HFFc6 (cell line): Measurements from ENCODE around the gene PRPF40B. TPM values are rescaled to one million over a fixed set of nuclear protein-coding genes. Genes with fewer than 3 reads are reported as not detected.

Source experiments
- DNase-seq: peaks from one replicate; pipeline ENCODE4 v3.0.0-alpha.2; 2018
- H3K27ac Mint-ChIP-seq: 2 replicates; pipeline ENCODE4 v1.8.0; 2020; ENCODE audit warnings: mild to moderate bottlenecking, mixed read lengths
- H3K27me3 Mint-ChIP-seq: 2 replicates; pipeline ENCODE4 v1.8.0; 2021; ENCODE audit warnings: mild to moderate bottlenecking, moderate library complexity, mixed read lengths; ENCODE audit not compliant: insufficient read depth
- H3K36me3 Mint-ChIP-seq: 2 replicates; pipeline ENCODE4 v1.8.0; 2021; ENCODE audit warnings: low read depth, mixed read lengths
- H3K4me1 Mint-ChIP-seq: 2 replicates; pipeline ENCODE4 v1.8.0; 2020; ENCODE audit warnings: low read depth, mixed read lengths
- H3K4me3 Mint-ChIP-seq: 2 replicates; pipeline ENCODE4 v1.8.0; 2020; ENCODE audit warnings: mild to moderate bottlenecking, moderate library complexity, mixed read lengths
- H3K9me3 Mint-ChIP-seq: 2 replicates; pipeline ENCODE4 v1.8.0; 2020; ENCODE audit warnings: mild to moderate bottlenecking, mixed read lengths
- total RNA-seq, 6 experiments: library from RNA; stranded (reverse); fragmentation: NEBNext Ultra II Directional; extraction: Animal tissue kit (Norgen Biotek cat#: 25700); gene quantifications; 2 replicates in 1 of 6; 3 replicates in 5 of 6; pipeline ENCODE4 v1.2.3, GENCODE V29; 2021
- TF ChIP-seq, protein P1 (sequence below): fragments of 200-600 bp; sonication (generic); IDR thresholded peaks from 2 replicates; pipeline ENCODE4 v1.5.0; 2021; ENCODE audit warnings: antibody characterized with exemption, mild to moderate bottlenecking

PRPF40B gene
- total RNA-seq, 6 experiments from 2014 or later, result 10.3 to 11.9 (median 11.2) TPM

DNA sequence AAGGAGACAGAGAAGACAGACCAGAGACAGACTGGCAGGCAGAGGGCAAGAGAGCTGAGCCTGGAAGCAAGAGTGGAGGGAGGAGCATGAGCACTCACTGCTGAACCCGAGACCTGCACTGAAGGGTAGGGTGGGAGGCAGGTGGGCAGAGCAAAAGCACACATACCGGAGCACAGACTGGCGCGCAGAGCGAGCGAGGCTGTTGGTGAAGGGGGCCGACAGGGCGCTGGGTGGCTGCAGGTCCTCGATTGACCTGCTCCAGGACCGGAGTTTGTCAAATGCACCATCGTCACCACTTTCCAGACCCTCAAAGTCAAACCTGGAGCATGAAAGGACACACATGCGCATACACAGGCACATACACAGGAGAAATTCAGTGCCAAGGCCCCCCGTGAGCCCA, 34.9 kb downstream of the PRPF40B start:
- H3K27ac Mint-ChIP-seq, result no peak overlapping the region
- peaks cover 3% of the 10 kb centered on the region; the same call in 1 of the 2 replicates for H3K27me3 Mint-ChIP-seq
- no peak for DNase-seq
- TF ChIP-seq, protein P1, sequence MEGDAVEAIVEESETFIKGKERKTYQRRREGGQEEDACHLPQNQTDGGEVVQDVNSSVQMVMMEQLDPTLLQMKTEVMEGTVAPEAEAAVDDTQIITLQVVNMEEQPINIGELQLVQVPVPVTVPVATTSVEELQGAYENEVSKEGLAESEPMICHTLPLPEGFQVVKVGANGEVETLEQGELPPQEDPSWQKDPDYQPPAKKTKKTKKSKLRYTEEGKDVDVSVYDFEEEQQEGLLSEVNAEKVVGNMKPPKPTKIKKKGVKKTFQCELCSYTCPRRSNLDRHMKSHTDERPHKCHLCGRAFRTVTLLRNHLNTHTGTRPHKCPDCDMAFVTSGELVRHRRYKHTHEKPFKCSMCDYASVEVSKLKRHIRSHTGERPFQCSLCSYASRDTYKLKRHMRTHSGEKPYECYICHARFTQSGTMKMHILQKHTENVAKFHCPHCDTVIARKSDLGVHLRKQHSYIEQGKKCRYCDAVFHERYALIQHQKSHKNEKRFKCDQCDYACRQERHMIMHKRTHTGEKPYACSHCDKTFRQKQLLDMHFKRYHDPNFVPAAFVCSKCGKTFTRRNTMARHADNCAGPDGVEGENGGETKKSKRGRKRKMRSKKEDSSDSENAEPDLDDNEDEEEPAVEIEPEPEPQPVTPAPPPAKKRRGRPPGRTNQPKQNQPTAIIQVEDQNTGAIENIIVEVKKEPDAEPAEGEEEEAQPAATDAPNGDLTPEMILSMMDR, result no peak
- H3K4me1 Mint-ChIP-seq, result peaks cover 12% of the 10 kb centered on the region
- peaks cover 20% of the 10 kb centered on the region for H3K36me3 Mint-ChIP-seq
- no peaks in the 10 kb centered on the region for H3K9me3 Mint-ChIP-seq
- no peak overlapping the region for H3K4me3 Mint-ChIP-seq

DNA sequence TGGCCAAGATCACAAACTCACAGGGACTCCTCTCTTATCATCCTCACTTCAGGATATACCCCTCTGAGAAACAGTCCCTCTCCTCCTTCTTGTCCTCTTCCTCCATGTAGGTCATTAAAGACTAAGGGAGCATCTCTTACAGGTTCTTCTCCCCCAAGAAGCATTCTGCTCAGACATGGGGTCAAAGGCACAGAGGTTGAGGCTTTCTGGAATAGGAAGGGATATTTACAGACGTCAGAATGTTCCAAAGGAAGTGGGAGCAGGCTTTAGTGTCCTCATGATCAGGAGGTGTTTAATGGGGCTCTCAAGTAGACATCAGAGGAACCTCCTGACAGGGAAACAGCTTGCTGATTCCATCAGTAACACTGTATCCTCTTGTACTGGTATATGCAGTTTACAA, 36.4 kb downstream of the PRPF40B start:
- H3K4me1 Mint-ChIP-seq, result peaks cover 26% of the 10 kb centered on the region
- no peak overlapping the region for H3K4me3 Mint-ChIP-seq
- no peaks in the 10 kb centered on the region for H3K9me3 Mint-ChIP-seq
- TF ChIP-seq, protein P1, result no peak
- peaks cover 14% of the 10 kb centered on the region for H3K36me3 Mint-ChIP-seq
- no peak for DNase-seq
- peaks cover 2% of the 10 kb centered on the region; the same call in 1 of the 2 replicates for H3K27me3 Mint-ChIP-seq
- H3K27ac Mint-ChIP-seq, result no peak overlapping the region

DNA sequence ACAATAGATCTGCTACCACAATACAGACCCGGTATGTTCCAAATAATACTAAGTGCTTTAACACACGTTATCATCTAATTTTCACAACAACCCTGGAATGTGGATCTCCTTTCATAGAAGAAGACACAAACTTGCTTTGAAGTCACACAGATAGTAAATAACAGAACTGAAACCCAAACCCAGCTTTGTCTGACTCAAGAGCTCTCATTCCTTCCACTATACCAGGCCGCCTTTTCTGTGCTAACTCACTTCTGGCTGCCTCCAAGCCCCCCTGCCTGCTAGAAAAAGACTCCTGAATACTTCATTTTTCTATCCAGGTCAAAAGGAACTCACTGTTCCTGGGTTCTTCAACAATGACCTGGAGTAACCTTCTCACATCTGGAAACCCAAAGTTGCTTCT, 37.8 kb downstream of the PRPF40B start:
- peaks cover 33% of the 10 kb centered on the region for H3K4me1 Mint-ChIP-seq
- TF ChIP-seq, protein P1, result no peak
- no peak for DNase-seq
- H3K9me3 Mint-ChIP-seq, result no peaks in the 10 kb centered on the region
- peak overlapping the region; percentile 93; the same call in 1 of the 2 replicates for H3K27ac Mint-ChIP-seq
- H3K36me3 Mint-ChIP-seq, result peaks cover 14% of the 10 kb centered on the region
- H3K27me3 Mint-ChIP-seq, result no peaks in the 10 kb centered on the region; the same call in 1 of the 2 replicates
- H3K4me3 Mint-ChIP-seq, result no peak overlapping the region

DNA sequence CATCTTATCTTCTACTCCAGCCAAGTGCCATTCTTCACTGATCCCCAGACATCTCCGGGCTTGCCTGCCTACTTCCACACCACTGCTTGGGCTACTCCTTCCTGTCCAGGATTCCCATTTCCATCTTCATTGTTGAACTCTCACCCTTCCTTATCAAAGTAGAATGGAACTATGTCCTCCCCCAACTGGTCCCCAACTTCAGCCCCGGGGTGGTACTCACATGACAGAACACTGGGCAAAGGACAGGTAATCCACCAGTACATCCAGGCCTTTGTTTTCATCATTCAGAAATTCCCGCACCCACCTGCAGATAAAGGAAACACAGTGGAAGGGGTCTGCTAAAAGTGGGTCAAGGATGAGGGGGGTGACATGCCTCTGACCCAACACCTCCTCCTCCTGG, 38.4 kb downstream of the PRPF40B start:
- Mint-ChIP-seq H3K9me3 (no peaks in the 10 kb centered on the region), H3K4me3 (no peak overlapping the region), H3K36me3 (peaks cover 14% of the 10 kb centered on the region), H3K27me3 (no peaks in the 10 kb centered on the region; the same call in 1 of the 2 replicates), H3K4me1 (peaks cover 33% of the 10 kb centered on the region), H3K27ac (peak overlapping the region; percentile 93)
- no peak for DNase-seq
- TF ChIP-seq, protein P1, result no peak

DNA sequence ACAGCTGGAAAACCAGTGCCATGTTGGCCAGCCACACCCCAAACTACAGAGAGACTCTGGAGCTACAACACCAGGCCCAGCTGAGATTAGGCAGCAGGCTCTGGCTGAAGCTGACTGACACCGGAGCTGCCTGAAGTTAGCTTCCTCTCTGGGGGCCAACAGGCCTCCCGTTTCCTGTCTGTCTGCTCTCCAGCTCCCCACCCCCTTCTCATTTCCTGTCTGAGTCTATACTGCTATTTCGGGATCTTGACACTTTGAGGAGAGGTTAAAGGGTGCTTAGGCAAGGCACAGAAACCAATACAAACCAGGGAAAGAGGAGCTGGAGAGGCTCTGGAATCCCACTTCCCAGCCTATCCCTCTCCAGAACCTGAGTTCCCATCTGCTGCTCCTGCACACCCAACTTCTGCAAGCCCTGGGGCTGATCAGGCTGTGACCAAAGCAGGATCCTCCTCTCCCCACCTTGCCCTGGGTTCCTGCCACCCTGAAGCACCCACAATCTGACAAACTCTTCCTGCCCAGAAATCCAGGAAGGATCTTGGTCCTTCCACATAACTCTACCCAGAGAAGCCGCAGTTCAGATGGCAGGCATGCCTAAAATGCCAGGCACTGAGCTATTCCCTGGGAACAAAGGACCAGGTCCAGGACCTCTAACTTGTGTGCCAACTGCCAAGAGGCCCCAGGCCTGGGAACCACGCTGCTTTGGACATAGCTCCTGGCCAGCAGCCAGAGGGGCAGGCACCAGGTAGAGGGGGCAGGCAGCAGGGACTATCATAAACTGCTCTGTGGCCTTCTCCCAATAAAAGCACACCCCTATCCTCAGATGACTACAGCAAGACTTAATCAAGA, 39.9 kb downstream of the PRPF40B start:
- peak; percentile 70 for DNase-seq
- Mint-ChIP-seq H3K27me3 (peaks cover 1% of the 10 kb centered on the region), H3K9me3 (no peaks in the 10 kb centered on the region), H3K36me3 (peaks cover 7% of the 10 kb centered on the region), H3K4me3 (peak overlapping the region; percentile 43), H3K27ac (peak overlapping the region; percentile 93), H3K4me1 (peaks cover 48% of the 10 kb centered on the region)
- TF ChIP-seq, protein P1, result no peak
